Heart left ventricle (tissue), 16 donors: ENCODE results near the gene MAPK8IP2. TPM values are rescaled to one million over a fixed set of nuclear protein-coding genes. Genes with fewer than 3 reads are reported as not detected.
"Not testable (repeated sequence)": the region's sequence is repeated elsewhere in the genome, so short reads cannot be mapped to it uniquely, and the experiment has no call there.

ENCODE experiments used
- ATAC-seq, 4 donors: fragments of 200-7000 bp; cut with Tn5 transposase; one replicate each; pipeline ENCODE4 v1.9.1; 2020 to 2022; ENCODE audit warnings: moderate library complexity in 4 of 4, mild to moderate bottlenecking in 3 of 4, moderate number of reproducible peaks in 1 of 4
- DNase-seq, 5 donors: peaks; one replicate each; pipeline ENCODE4 v3.0.0-alpha.2; 2020
- H3K27ac ChIP-seq, 12 donors: fragments of 200-600 bp; sonication (generic) in 4 of 12; one replicate each; pipeline versions ENCODE4 v1.5.0 to v1.8.0; 2016 to 2022; ENCODE audit warnings: mild to moderate bottlenecking in 2 of 12
- H3K27me3 ChIP-seq, 9 donors: fragments of 200-600 bp; sonication (generic) in 2 of 9; one replicate each; pipeline versions ENCODE4 v1.5.1 to v1.8.0; 2016 to 2022; ENCODE audit warnings: mild to moderate bottlenecking in 3 of 9
- H3K36me3 ChIP-seq, 9 donors: fragments of 200-600 bp; sonication (generic) in 2 of 9; one replicate each; pipeline versions ENCODE4 v1.5.0 to v1.8.0; 2018 to 2022; ENCODE audit warnings: mild to moderate bottlenecking in 2 of 9
- H3K4me1 ChIP-seq, 12 donors: fragments of 200-600 bp; sonication (generic) in 4 of 12; one replicate each; pipeline versions ENCODE4 v1.5.0 to v1.8.0; 2016 to 2022; ENCODE audit warnings: mild to moderate bottlenecking in 3 of 12
- H3K4me3 ChIP-seq, 12 donors: fragments of 200-600 bp; sonication (generic) in 4 of 12; one replicate each; pipeline versions ENCODE4 v1.5.0 to v1.8.0; 2017 to 2022; ENCODE audit warnings: mild to moderate bottlenecking in 9 of 12, moderate library complexity in 4 of 12
- H3K9me3 ChIP-seq, 12 donors: fragments of 200-600 bp; sonication (generic) in 4 of 12; one replicate each; pipeline versions ENCODE4 v1.5.0 to v1.8.0; 2016 to 2022; ENCODE audit warnings: mild to moderate bottlenecking in 1 of 12
- POLR2A ChIP-seq, 2 donors: fragments of 450-650 bp; IDR thresholded peaks; one replicate each; pipeline ENCODE4 v1.6.1; 2017; ENCODE audit warnings: antibody characterized with exemption in 2 of 2, mild to moderate bottlenecking in 2 of 2, moderate library complexity in 2 of 2
- WGBS, 4 donors: extraction: QIAGEN DNeasy Blood & Tissue Kit in 2 of 4; methylation state at CpG; one replicate each; pipeline versions ENCODE4 v1.1.5 to v1.1.7; 2013 to 2018; 5-methylcytosine and 5-hydroxymethylcytosine counted together
- intact Hi-C, 10 donors: fragments of 100-400 bp; cut with DNase I; formaldehyde crosslinking; loops; one replicate each; pipeline versions ENCODE4 v1.11.1 to v1.14.2; 2022
- polyA plus RNA-seq, 2 donors: library from polyadenylated mRNA; stranded (reverse); fragments of 200-250 nt; gene quantifications; one replicate each; pipeline ENCODE4 v1.2.3, GENCODE V29; 2013
- total RNA-seq, 9 donors: library from RNA; depleted of rRNA in 2 of 9; stranded (reverse); fragments of >200 nt in 2 of 9; fragmentation: NEBNext Ultra II Directional in 3 of 9; extraction: Animal tissue kit (Norgen Biotek cat#: 25700) in 3 of 9; gene quantifications; one replicate each; pipeline versions ENCODE4 v1.1.0 to v1.2.4, GENCODE V29; 2016 to 2023
- TF ChIP-seq, protein P1 (sequence below), 12 donors: fragments of 200-600 bp; sonication (generic) in 4 of 12; IDR thresholded peaks; one replicate each; pipeline versions ENCODE4 v1.5.0 to v1.8.0; 2018 to 2022; ENCODE audit warnings: antibody characterized with exemption in 12 of 12, mild to moderate bottlenecking in 5 of 12
- donor health status: ischemic (EF 13 %, LVEDD 7.1; RV severe dilation, severe dysfunction).
- donor health status: healthy with polysubstance abuse.
- donor health status: DM: no; HTN: yes; CAD: no.
- donor health status: DM: no; HTN: no; CAD: no.
- donor health status: ischemic (EF 25% LVEDD 6.9; RV normal size, moderate dysfunction).
- donor health status: ischemic (EF 25% LVEDD 5.7; RV mildly dilated, moderate dysfunction).
- donor health status: healthy.
- donor health status: DM: yes; HTN: yes; CAD: no.
- donor health status: ischemic (EF 35%, LVEDD 5.7; RV mildly dilated, moderate dysfunction).
- donor health status: nonischemic (EF 11% LVEDD 7.7; RV severe dilation, severe dysfunction).
- donor health status: DM: yes; HTN: yes; CAD: no.
- donor health status: PGD.
- donor health status: ischemic (EF 29% LVEDD 5.4; RV normal size, mild dysfunction).
- donor health status: nonischemic (EF 23%, LVEDD 6.1; RV moderate dilation, normal function).

MAPK8IP2 gene
- total and polyA plus RNA-seq, 11 donors: 0.09 to 0.79 (median 0.25) TPM

DNA sequence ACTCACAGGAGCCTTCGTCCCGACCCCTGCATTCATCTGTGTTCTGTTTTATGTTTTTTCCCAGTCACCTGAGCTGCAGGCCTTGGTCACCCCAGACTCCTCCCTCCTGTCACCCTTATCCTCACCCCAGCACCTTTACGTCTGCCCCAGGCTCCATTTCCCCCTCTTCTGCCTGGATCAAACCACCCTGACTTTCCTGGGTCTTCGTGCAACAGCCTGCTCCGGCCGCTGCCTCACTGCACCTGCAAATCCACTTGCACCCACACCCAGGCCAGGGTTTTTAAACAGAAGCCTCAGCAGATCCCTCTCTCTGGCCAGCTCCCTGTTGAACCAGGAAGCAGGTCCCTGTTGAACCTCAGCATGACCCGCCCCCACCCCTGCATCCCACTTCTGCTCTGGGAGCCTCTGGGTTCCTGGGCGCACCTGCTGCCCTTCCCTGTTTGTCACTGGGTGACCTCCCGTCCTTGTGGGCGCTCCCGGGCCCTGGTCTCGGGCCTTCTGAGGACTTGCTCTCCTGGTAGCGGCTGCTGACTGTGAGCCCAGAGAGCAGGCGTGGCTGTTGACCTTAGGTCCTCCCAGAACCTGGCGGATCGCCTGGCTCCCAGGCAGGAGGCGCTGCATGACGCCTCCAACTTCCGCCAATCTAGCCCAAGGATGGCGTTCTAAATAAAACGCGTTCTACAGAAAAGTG, 12.8 kb downstream of the MAPK8IP2 start:
- H3K4me3 ChIP-seq: no peak overlapping the region
- ATAC-seq (peak; percentile 77 to 93 (median 87)), DNase-seq (peak in 3 of 5 donors; percentile 48 to 67 (median 62))
- peaks cover 0 to 6% (median 0%) of the 10 kb centered on the region in 12 donors for H3K4me1 ChIP-seq
- H3K27ac ChIP-seq: peak overlapping the region in 5 of 12 donors; percentile 32 to 66 (median 51)
- WGBS, 4 donors: 58 to 75% (median 66%) methylated on average over 18 to 22 of the region's 22 CpGs
- no peaks in the 10 kb centered on the region for H3K36me3 ChIP-seq
- H3K9me3 ChIP-seq: no peaks in the 10 kb centered on the region
- peaks cover 0 to 4% (median 0%) of the 10 kb centered on the region in 9 donors for H3K27me3 ChIP-seq
- TF ChIP-seq, protein P1, sequence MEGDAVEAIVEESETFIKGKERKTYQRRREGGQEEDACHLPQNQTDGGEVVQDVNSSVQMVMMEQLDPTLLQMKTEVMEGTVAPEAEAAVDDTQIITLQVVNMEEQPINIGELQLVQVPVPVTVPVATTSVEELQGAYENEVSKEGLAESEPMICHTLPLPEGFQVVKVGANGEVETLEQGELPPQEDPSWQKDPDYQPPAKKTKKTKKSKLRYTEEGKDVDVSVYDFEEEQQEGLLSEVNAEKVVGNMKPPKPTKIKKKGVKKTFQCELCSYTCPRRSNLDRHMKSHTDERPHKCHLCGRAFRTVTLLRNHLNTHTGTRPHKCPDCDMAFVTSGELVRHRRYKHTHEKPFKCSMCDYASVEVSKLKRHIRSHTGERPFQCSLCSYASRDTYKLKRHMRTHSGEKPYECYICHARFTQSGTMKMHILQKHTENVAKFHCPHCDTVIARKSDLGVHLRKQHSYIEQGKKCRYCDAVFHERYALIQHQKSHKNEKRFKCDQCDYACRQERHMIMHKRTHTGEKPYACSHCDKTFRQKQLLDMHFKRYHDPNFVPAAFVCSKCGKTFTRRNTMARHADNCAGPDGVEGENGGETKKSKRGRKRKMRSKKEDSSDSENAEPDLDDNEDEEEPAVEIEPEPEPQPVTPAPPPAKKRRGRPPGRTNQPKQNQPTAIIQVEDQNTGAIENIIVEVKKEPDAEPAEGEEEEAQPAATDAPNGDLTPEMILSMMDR (IDR thresholded peaks at IDR 0.05): peak in 2 of 12 donors; percentile 30 to 38
- no peak for TF ChIP-seq POLR2A (IDR thresholded peaks at IDR 0.05)
- intact Hi-C loops: loop anchor here in 2 of 10 donors (5.0 to 10.0 kb wide), 4 partner anchors 66 to 369 kb away; partner anchors contain the start of genes KLHDC7B (in 2 of the 2) and TUBGCP6 (in 1 of the 2)

GRCh38 chr22:50614296-50614695, 13.7 kb downstream of the MAPK8IP2 start:
- not testable (repeated sequence) for H3K9me3 ChIP-seq, H3K27ac ChIP-seq, H3K27me3 ChIP-seq, H3K4me1 ChIP-seq, H3K4me3 ChIP-seq, DNase-seq, H3K36me3 ChIP-seq, ATAC-seq
- WGBS, 4 donors: 65 to 91% (median 84%) methylated on average over 3 of the region's 3 CpGs
- intact Hi-C loops: loop anchor here in 2 of 10 donors (5.0 to 10.0 kb wide), 4 partner anchors 67 to 369 kb away; partner anchors contain the start of genes KLHDC7B (in 2 of the 2) and TUBGCP6 (in 1 of the 2)

DNA sequence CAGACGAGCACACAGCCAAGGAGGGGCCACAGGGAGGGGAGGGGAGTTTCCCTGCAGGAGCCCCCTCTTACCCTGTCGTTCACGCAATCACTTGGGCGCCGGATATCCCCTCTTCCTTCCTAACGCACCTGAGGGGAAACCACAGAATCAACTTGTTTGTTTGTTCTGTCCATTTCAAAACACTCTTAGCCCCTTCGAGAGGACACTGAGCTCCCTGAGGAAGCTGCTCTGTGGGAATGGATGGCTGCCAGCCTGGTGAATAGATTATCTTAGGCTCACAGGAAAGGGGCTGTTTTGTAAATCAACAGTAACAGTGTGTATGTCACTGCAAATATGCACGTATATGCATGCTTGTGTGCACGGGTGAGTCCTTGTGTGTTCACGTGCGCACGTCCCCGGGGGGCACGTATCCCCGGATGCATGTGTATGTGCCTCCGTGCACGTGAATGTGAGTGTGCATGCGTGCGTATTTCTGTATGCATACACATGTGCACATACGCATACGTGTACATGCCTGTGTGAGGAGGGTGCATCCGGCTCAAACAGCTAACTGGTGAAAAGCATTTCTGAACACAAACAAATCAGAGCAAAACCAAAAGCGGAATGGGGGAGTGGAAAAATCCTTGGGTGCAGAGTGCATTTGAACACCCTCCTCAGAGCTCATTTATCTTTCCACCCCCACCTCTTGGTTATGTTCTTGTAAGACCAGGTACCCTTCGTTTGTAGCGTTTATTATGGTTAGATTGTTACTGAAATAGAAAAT, 20.2 kb downstream of the MAPK8IP2 start:
- 14 to 27% (median 21%) methylated on average over 24 to 25 of the region's 25 CpGs for WGBS, 4 donors
- Histone ChIP-seq H3K27ac (peak overlapping the region in 8 of 12 donors; percentile 22 to 87 (median 52)), H3K4me1 (peaks cover 0 to 36% (median 21%) of the 10 kb centered on the region in 12 donors), H3K36me3 (peaks cover 0 to 10% (median 0%) of the 10 kb centered on the region in 9 donors), H3K27me3 (no peaks in the 10 kb centered on the region), H3K4me3 (peak overlapping the region in 9 of 12 donors; percentile 34 to 50 (median 43)), H3K9me3 (no peaks in the 10 kb centered on the region)
- TF ChIP-seq, protein P1 (IDR thresholded peaks at IDR 0.05): peak in 5 of 12 donors; percentile 0 to 83 (median 63)
- no peak for TF ChIP-seq POLR2A (IDR thresholded peaks at IDR 0.05)
- ATAC-seq (peak; percentile 74 to 91 (median 80)), DNase-seq (peak in 4 of 5 donors; percentile 76 to 87 (median 82))
- intact Hi-C loops: loop anchor here in 4 of 10 donors (2.0 to 5.0 kb wide), 3 partner anchors 78 to 94 kb away; partner anchors contain the start of gene SCO2 (in 2 of the 4)

DNA sequence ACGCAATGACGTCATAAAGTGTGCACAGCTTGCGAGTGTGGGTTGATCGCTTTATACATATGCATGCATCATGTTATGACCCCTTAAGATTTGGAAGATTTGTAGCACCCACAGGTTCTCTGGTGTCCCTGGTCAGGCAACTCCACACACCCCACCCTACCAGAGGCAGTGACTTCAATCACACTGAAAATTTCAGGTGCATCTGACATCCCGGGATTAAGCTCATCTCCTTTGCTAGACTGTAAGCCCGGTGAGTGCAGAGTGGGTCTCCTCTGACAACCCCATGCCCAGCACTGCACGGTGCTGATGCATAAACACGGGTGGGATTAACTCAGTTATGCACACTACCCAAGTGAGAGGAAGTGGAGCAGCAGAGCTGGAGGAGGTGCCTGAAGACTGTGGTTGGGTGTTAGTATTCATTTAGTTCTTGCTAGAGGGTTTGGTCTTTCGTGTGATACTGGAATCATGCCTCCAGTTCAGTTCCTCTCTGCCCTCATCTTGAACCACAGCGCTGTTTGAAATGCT, 20.8 kb downstream of the MAPK8IP2 start:
- TF ChIP-seq POLR2A (IDR thresholded peaks at IDR 0.05): no peak
- TF ChIP-seq, protein P1 (IDR thresholded peaks at IDR 0.05): no peak
- WGBS, 4 donors: 30 to 41% (median 39%) methylated on average over 10 of the region's 10 CpGs
- H3K4me3 ChIP-seq: peak overlapping the region in 6 of 12 donors; percentile 34 to 48 (median 44)
- peak in 1 of 5 donors; percentile 19 for DNase-seq
- H3K27ac ChIP-seq: peak overlapping the region in 8 of 12 donors; percentile 22 to 87 (median 51)
- H3K9me3 ChIP-seq: no peaks in the 10 kb centered on the region
- intact Hi-C loops: loop anchor here in 4 of 10 donors (2.0 to 5.0 kb wide), 3 partner anchors 79 to 95 kb away; partner anchors contain the start of gene SCO2 (in 2 of the 4)
- peak in 3 of 4 donors; percentile 11 to 29 (median 12) for ATAC-seq
- peaks cover 0 to 39% (median 21%) of the 10 kb centered on the region in 12 donors for H3K4me1 ChIP-seq
- H3K27me3 ChIP-seq: no peaks in the 10 kb centered on the region
- peaks cover 0 to 15% (median 0%) of the 10 kb centered on the region in 9 donors for H3K36me3 ChIP-seq
